Suprapubic skin (tissue), 4 donors: ENCODE results near the gene FAH. TPM values are rescaled to one million over a fixed set of nuclear protein-coding genes. Genes with fewer than 3 reads are reported as not detected.

Experiments
- DNase-seq, 2 donors: peaks; one replicate each; pipeline ENCODE4 v3.0.0-alpha.2; 2019; ENCODE audit warnings: low spot score in 2 of 2
- H3K27ac ChIP-seq: fragments of 200-600 bp; sonication (generic); one replicate; pipeline ENCODE4 v1.5.1; 2019
- H3K27me3 ChIP-seq: fragments of 200-600 bp; sonication (generic); one replicate; pipeline ENCODE4 v1.5.1; 2019
- H3K36me3 ChIP-seq: fragments of 200-600 bp; sonication (generic); one replicate; pipeline ENCODE4 v1.5.1; 2019
- H3K4me1 ChIP-seq: fragments of 200-600 bp; sonication (generic); one replicate; pipeline ENCODE4 v1.5.1; 2019
- H3K4me3 ChIP-seq: fragments of 200-600 bp; sonication (generic); one replicate; pipeline ENCODE4 v1.5.1; 2019; ENCODE audit warnings: mild to moderate bottlenecking
- H3K9me3 ChIP-seq: fragments of 200-600 bp; sonication (generic); one replicate; pipeline ENCODE4 v1.5.1; 2019
- EP300 ChIP-seq: sonication (generic); formaldehyde crosslinking; IDR thresholded peaks from one replicate; pipeline ENCODE4 v1.6.1; 2017; ENCODE audit warnings: antibody characterized with exemption
- POLR2A ChIP-seq, 2 donors: fragments of 450-650 bp; IDR thresholded peaks; one replicate each; pipeline ENCODE4 v1.6.1; 2017; ENCODE audit warnings: antibody characterized with exemption in 2 of 2, mild to moderate bottlenecking in 2 of 2, moderate library complexity in 2 of 2
- POLR2AphosphoS5 ChIP-seq, 3 donors: sonication (generic); formaldehyde crosslinking; IDR thresholded peaks; one replicate each; pipeline ENCODE4 v1.6.1; 2017; ENCODE audit warnings: antibody characterized with exemption in 3 of 3
- WGBS: methylation state at CpG from one replicate; pipeline ENCODE4 v1.1.5; 2018; 5-methylcytosine and 5-hydroxymethylcytosine counted together
- total RNA-seq, 4 donors: library from RNA; depleted of rRNA; stranded (reverse); fragments of >200 nt; gene quantifications; one replicate each; pipeline ENCODE4 v1.1.0, GENCODE V29; 2016
- TF ChIP-seq, protein P1 (sequence below), 2 donors: fragments of 200-600 bp in 1 of 2; fragments of 450-650 bp in 1 of 2; sonication (generic) in 1 of 2; IDR thresholded peaks; one replicate each; pipeline ENCODE4 v1.5.1; 2016 to 2019; ENCODE audit warnings: antibody characterized with exemption in 2 of 2, mild to moderate bottlenecking in 1 of 2, moderate library complexity in 1 of 2

Gene FAH
- total RNA-seq, 4 donors from 2014 or later: 10.8 to 16.3 (median 12.1) TPM

DNA sequence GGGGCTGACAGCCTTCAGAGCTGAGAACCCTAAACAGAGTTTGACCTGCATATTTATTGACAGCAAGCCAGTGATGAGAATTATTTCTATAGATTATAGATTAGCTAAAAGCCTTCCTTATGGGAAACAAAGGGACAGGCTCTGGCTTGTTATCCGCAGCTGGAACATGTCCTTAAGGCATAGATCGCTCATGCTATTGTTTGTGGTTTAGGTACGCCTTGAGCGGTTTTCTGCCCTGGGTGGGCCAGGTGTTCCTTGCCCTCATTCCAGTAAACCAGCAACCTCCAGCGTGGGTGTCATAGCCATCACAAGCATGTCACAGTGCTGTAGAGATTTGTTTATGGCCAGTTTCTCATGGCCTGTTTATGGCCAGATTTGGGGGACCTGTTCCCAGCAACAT is 10.2 kb upstream of the FAH start:
- H3K27ac ChIP-seq: no peak overlapping the region
- TF ChIP-seq POLR2AphosphoS5 (IDR thresholded peaks at IDR 0.05) (no peak), EP300 (no peak), POLR2A (IDR thresholded peaks at IDR 0.05) (no peak)
- TF ChIP-seq, protein P1, sequence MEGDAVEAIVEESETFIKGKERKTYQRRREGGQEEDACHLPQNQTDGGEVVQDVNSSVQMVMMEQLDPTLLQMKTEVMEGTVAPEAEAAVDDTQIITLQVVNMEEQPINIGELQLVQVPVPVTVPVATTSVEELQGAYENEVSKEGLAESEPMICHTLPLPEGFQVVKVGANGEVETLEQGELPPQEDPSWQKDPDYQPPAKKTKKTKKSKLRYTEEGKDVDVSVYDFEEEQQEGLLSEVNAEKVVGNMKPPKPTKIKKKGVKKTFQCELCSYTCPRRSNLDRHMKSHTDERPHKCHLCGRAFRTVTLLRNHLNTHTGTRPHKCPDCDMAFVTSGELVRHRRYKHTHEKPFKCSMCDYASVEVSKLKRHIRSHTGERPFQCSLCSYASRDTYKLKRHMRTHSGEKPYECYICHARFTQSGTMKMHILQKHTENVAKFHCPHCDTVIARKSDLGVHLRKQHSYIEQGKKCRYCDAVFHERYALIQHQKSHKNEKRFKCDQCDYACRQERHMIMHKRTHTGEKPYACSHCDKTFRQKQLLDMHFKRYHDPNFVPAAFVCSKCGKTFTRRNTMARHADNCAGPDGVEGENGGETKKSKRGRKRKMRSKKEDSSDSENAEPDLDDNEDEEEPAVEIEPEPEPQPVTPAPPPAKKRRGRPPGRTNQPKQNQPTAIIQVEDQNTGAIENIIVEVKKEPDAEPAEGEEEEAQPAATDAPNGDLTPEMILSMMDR (IDR thresholded peaks at IDR 0.05): no peak
- WGBS: 62% methylated on average over 5 of the region's 5 CpGs

DNA sequence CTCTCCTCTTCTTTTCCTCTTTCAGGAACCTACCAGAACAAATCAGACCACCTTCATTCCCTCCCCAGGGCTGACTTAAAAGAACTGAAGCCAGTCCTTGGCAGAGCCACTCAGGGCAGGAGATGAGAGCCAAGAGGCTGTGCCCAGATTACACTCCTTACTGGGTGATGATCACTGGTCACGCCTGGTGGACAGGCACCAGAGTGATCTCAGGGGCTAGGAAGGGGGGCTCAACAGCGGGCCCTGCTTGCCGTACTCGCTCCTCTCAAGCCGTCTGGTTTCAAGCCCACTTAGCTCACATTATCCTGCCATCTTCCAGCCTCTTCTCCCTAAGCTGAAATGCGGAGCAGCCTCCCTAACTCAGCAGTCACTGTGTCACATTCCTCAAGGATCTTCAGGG is 1.7 kb upstream of the FAH start:
- no peak for TF ChIP-seq POLR2AphosphoS5 (IDR thresholded peaks at IDR 0.05)
- no peak for TF ChIP-seq POLR2A (IDR thresholded peaks at IDR 0.05)
- no peak for TF ChIP-seq EP300
- TF ChIP-seq, protein P1 (IDR thresholded peaks at IDR 0.05): no peak
- no peaks in the 10 kb centered on the region for H3K9me3 ChIP-seq
- no peaks in the 10 kb centered on the region for H3K27me3 ChIP-seq
- H3K27ac ChIP-seq: no peak overlapping the region
- H3K36me3 ChIP-seq: no peaks in the 10 kb centered on the region
- H3K4me1 ChIP-seq: peaks cover 13% of the 10 kb centered on the region
- DNase-seq: no peak
- no peak overlapping the region for H3K4me3 ChIP-seq
- WGBS: 69% methylated on average over 6 of the region's 6 CpGs

More for the DNA sequence above, 10.2 kb upstream of the FAH start:
- Histone ChIP-seq H3K27me3 (no peaks in the 10 kb centered on the region), H3K4me1 (no peaks in the 10 kb centered on the region), H3K4me3 (no peak overlapping the region), H3K36me3 (no peaks in the 10 kb centered on the region), H3K9me3 (no peaks in the 10 kb centered on the region)
- DNase-seq: no peak

DNA sequence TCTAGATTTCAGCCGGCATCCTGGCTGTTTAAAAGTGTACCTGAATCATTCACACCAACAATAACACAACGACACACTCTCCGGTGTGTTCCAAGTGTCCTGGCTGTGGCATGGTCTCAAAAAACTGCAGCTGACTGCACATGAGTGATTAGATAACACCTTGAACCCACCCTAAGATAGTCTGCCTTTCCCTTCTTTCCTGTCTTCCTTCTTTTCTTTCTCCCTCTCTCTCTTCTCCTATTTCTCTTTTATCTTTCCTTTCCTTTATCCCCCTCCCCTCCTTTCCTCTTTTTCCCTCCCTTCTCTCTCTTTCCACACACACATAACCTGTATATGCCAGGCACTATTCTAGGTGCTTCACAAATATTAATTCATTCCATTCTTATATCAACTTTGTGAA is 1.2 kb upstream of the FAH start:
- Histone ChIP-seq H3K4me1 (peaks cover 13% of the 10 kb centered on the region), H3K36me3 (no peaks in the 10 kb centered on the region), H3K27ac (no peak overlapping the region), H3K27me3 (no peaks in the 10 kb centered on the region), H3K4me3 (no peak overlapping the region), H3K9me3 (no peaks in the 10 kb centered on the region)
- DNase-seq: no peak
- TF ChIP-seq POLR2A (IDR thresholded peaks at IDR 0.05) (no peak), EP300 (no peak), POLR2AphosphoS5 (IDR thresholded peaks at IDR 0.05) (no peak)
- TF ChIP-seq, protein P1 (IDR thresholded peaks at IDR 0.05): no peak
- 77% methylated on average over 3 of the region's 3 CpGs for WGBS

DNA sequence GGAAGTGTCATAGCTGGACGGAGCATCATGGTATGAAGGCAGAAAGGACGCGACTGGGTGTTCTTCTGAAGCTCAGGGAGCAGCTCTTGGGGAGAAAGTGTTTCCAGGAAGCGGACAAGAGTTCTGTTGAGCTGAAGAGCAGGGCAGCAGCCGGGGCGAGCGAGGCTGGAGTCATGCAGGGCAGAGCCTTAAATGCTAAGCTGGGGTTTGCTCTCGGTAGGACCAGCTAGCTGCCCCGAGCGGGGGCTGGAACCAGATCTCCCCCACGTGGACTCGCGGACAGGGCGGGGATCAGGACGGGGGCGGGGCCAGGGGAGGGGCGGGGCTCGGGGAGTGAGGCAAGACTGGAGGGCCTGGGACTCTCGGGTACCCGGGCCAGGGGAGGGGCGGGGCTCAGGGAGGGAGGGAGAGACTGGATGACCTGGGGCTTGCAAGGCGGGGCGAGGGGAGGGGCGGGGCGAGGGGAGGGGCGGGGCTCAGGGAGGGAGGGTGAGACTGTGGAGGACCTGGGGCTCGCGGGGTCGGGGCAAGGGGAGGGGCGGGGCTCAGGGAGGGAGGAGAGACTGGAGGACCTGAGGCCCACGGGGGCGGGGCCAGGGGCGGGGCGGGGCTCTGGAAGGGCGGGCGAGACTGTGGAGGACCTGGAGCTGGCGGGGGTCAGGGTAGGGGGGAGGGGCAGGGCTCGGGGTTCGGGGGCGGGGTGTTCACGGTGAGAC is 461 bp upstream of the FAH start:
- peaks cover 13% of the 10 kb centered on the region for H3K4me1 ChIP-seq
- H3K9me3 ChIP-seq: no peaks in the 10 kb centered on the region
- DNase-seq: peak; percentile 97 to 98
- peak overlapping the region; percentile 83 for H3K4me3 ChIP-seq
- WGBS: 3% methylated on average over 24 of the region's 41 CpGs
- H3K27ac ChIP-seq: peak overlapping the region; percentile 81
- H3K36me3 ChIP-seq: no peaks in the 10 kb centered on the region
- TF ChIP-seq POLR2A (IDR thresholded peaks at IDR 0.05): no peak
- TF ChIP-seq, protein P1 (IDR thresholded peaks at IDR 0.05): no peak
- no peak for TF ChIP-seq EP300
- TF ChIP-seq POLR2AphosphoS5 (IDR thresholded peaks at IDR 0.05): no peak
- no peaks in the 10 kb centered on the region for H3K27me3 ChIP-seq

DNA sequence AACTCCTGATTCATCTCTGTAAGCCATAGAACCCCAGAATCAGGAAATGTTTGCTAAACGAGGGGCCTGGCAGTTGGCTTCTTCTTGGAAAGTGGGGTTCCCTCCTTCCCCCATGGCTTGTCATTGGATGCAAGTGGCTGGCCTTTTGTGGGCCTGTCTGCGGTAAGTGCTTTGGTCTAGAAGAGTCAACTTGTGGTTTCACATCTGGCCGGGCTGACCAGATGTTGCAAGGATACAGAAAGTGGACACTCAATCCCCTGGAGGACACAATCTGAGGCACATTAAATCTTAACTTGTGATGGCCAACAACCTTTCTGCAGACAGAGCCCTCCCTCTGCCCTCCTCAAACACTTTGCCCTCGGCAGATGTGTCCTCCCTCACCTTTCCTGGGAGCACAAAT is 1.1 kb downstream of the FAH start:
- Histone ChIP-seq H3K36me3 (no peaks in the 10 kb centered on the region), H3K4me3 (peak overlapping the region; percentile 83), H3K4me1 (peaks cover 13% of the 10 kb centered on the region), H3K9me3 (no peaks in the 10 kb centered on the region), H3K27me3 (no peaks in the 10 kb centered on the region), H3K27ac (no peak overlapping the region)
- WGBS: 71% methylated on average over 4 of the region's 4 CpGs
- no peak for DNase-seq
- TF ChIP-seq EP300 (no peak), POLR2A (IDR thresholded peaks at IDR 0.05) (no peak), POLR2AphosphoS5 (IDR thresholded peaks at IDR 0.05) (no peak)
